Stimulated activated CD4-positive, alpha-beta T cell treated with anti-CD3 and anti-CD28 coated beads, Interleukin-4, amount 100 ng/mL, for 4 hours (primary cell): Measurements from ENCODE around the gene FAM72C.
"Not testable (repeated sequence)": the region's sequence is repeated elsewhere in the genome, so short reads cannot be mapped to it uniquely, and the experiment has no call there.

Source experiments
- DNase-seq, 2 experiments: peaks; one replicate each; pipeline ENCODE4 v3.0.0-alpha.2; 2020

Gene FAM72C

DNA sequence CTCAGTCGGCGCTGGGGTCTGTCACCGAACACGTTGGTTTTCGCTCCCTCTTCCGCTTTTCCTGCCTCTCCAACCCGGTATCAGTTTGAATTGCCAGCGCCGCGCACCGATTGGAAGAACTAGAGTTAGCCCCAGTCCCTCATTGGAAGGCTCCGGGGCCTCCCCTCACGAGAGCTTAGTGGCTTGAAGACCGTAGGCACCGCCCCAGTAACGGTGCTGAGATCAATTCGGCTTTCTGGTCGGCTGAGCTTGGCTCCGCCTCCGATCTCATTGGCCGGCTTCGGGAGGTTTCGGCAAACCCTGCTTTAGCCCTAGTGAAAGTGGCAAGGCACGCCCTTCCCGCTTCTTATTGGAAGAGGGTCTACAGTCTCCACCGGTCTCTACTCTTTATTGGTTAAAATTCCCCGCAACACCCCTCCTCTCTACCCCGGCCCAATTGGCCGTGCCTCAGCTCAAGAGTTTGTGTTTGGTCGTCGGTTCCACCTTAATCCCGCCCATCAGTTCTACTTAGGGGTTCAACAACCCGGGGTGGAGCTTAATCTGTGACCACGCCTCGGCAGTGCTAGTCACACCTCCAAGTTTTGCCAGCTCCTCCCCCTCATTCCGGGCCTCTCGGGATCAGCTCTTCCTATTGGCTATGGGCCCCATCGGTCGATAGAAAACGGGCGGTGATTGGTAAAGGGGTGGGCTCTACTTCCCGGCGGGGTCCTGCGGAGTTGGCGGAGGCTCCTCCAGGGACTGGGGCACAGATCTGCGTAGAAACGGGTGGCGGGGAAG, at the start of gene FAM72C:
TSS of gene FAM72C (minus strand) at position 63 of the 777 bp plus-strand sequence. CDS start 845 bp downstream, outside the sequence.
- DNase-seq = not testable (repeated sequence)

DNA sequence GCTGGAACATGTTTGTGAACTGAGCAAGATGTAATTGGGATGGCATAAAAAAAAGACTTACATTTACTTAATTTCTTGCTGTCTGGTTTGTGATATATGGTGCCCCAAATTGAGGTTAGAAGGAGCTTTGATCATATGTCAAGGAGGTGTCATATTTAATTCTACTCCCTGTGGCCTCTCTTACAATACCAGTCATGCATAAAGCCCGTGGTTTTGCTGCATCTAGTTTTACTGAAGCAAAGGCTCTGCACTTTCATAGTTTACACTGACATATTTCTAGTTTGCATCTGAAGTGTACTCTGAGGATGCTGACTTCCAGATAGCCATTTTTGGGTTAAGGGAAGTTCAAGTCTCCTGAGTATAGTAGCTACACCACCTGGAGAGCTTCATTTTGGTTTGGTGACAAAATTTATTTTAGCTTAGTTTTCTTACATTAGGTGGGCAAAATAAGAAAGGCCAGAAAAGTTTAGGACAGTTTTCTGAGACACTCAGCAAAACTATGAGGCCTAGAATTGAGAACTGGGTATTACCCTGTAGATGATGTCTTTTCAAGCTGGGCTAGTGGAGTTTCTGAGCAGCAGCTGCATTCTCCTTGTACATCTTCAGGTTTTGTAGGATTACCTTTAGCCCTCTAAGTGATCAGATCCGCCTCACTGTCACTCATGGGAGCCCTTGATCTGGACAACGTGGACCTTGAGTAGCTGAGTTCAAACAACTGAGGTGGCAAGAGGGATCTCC, 48.4 kb upstream of the FAM72C start:
- DNase-seq = not testable (repeated sequence)

DNA sequence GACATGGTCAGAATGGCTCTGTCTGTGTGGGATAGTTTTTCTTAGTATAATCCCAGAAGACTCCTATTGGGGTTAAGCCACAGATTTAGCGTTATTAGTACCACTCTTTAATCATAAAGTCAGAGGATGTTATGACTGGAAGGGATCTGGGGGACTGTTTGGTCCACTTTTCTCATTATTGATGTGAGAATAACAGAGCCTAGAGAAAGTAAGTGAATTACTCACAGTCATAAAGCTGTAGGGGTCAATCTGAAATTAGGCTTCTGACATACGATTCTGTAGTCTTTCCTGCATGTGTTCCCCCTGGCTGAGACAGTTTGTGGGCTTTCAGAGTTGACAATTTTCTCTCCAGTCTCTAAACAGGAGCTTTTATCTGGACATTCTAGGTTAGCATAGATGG, 47.3 kb upstream of the FAM72C start:
- DNase-seq = not testable (repeated sequence)

GRCh38 chr1:144015180-144015966, 43.6 kb upstream of the FAM72C start:
- DNase-seq = not testable (repeated sequence)

GRCh38 chr1:144014528-144014927, 42.7 kb upstream of the FAM72C start:
- DNase-seq = not testable (repeated sequence)

DNA sequence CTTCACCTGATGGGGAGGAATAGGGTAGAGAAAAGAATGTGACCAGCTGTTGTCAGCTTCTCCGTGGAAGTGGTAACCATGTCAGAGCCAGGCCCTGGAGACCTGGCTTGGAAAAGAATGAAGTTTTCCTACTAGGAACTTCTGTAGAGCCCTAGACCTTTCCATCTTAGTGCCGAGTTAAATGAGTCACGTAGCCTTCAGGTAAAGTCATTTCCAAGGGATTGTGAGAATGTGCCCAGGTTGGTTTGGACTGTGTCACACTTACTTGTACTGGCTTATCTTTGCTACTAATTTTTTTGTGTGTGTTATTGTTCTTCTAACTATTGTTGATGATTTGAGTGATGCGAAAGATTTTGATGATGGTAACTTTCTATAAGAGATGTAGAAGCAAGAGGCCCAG, 42.3 kb upstream of the FAM72C start:
- DNase-seq = not testable (repeated sequence)

DNA sequence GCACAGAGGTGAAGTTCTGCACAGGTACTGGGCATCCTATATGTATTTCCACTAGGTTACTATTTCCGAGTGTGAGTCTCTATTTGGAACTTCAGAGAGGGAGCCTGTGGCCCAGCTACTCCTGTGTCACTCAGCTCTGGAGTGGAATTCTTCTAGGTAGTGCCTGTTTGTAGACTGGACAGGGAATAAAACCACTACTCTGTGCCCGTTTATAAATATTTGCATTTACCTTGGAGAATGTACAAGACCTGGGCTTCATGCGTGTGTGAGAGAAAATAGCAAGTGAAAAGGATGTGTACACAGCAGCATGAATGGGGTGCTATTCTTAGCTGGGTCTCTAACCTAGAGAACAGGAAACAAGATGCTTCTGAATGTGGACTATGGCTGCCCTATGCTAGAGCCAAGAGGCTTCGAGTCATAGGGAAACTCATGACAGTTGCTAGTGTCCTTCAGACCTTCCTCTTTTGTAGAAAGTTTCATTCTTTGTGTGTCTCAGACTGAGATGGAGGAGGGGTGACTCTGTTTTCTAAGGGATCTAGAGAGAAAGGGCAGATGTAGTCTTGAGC, 40.5 kb upstream of the FAM72C start:
- not testable (repeated sequence) for DNase-seq

DNA sequence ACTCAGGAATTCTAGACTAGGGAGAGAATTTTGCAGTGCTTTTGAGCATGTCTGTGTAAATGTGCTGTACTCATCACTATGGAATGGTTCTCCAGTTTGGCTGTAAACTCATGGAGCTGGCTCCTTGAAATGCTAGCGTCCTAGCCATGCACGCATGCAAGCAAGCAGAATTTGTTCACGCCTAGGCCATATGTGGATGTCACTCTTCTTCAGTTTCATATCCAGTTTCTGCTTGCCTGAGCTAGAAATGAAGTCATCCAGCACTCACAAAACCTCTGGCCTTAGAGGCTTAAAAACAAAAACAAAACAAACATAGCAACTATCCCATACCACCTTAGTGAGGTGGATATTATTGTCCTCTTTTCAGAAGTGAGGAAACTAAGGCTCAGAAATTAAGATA, 37.6 kb upstream of the FAM72C start:
- not testable (repeated sequence) for DNase-seq

- DNase-seq = not testable (repeated sequence)
Observed at GRCh38 chr1:144004259-144004658, 32.5 kb upstream of the FAM72C start.

DNA sequence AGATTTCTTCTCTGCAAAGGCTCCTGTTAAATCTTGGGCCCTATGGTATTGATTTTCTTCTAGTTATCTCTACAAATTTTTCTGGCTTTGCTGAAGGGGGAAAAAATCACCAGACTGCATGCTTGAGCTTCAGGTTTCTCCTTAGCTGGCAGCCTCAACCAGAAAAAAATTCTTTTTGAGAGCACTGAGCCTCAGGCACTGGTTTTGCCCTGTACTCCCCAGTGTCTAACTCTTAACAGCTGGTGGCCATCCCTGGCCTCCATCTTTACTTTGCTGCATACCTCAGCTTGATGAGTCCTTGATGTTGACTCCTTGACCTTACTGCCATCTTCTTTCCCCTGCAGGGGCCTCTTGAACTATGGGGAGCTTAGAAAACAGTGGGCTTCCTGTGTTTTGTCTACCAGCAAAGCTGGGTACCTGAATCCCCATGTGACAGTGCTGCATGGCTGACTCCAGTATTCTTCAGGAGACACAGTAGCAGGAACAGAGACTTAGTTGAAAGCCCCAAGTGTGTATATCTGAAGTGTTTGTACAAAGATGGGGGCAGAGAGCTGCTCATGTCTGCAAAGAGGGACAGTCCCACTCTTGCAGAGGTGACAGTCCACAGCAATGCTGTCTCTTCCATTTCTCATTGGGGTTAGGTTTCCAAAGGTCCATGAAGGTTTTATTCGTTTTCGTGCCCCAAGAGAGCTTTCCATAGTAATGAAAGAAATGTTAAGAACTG, 31.7 kb upstream of the FAM72C start:
- not testable (repeated sequence) for DNase-seq

GRCh38 chr1:144002141-144002881, 30.5 kb upstream of the FAM72C start:
- not testable (repeated sequence) for DNase-seq

GRCh38 chr1:144001077-144001476, 29.3 kb upstream of the FAM72C start:
- not testable (repeated sequence) for DNase-seq

- DNase-seq = not testable (repeated sequence)
Observed at GRCh38 chr1:143996020-143996419, 24.2 kb upstream of the FAM72C start.

DNA sequence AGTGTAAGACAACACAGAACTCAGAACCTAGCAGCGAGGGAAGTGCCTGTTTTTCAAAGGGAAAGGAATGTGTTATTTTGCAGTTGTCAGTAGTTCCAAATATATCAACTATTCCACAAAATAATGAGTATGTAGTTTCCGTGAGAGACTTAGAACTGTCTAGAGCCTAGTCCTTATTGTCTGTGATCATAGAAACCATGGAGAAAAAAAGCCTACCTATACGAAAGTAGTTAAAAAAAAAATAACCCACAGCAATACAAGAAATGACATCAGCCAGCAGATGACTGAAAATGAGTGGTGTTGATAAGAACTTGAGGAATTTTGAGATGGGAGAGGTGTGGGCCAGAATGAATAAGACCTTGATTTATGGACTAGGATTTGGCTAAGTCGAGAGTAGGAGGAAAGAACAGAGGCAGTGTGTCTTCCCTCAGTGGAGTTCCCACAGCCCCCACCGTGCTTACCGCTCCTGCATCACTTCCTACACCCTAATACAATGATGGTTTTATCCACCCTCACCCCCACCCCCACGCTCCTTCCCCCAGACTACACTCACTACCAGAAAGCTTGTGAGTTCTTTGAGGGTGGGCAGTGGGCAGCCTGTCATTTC, 21.6 kb upstream of the FAM72C start:
- not testable (repeated sequence) for DNase-seq

DNA sequence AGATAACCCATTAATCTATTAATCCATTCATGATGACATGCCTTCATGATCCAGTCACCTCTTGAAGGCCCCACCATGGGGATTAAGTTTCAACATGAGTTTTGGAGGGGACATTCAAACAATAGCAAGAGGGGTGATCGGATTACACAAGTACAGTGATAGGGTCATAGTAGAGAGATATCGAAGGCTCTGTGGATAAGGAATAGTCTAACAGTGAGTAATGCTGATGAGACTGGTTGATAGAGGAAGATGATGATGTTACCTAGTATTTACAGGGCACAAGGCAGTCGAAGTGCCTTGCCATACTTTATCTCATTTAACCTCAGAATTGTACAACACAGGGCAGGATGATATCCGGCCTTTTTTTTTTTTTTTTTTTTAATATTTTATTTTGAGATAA, 18.9 kb upstream of the FAM72C start:
- DNase-seq = not testable (repeated sequence)

- not testable (repeated sequence) for DNase-seq
Observed at GRCh38 chr1:143989719-143990118, 17.9 kb upstream of the FAM72C start.

DNA sequence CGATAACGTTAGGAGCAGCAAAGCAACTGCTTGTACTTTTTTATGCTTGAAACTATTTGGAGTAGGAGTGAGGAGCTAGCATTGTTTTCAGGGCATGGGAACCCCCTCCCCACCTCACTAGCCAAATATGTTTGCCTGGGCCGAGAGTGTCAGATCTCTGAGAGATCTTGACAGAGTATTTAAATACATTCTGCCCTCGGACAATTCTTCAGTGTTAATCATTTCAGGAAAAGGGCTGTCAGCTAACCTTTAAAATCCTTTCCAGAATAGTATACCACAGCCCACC, 17.6 kb upstream of the FAM72C start:
- not testable (repeated sequence) for DNase-seq

- not testable (repeated sequence) for DNase-seq
Observed at GRCh38 chr1:143988602-143989426, 17.0 kb upstream of the FAM72C start.

- DNase-seq = not testable (repeated sequence)
Observed at GRCh38 chr1:143987868-143988267, 16.1 kb upstream of the FAM72C start.
